Measurements from ENCODE around the gene MLIP. TPM values are rescaled to one million over a fixed set of nuclear protein-coding genes. Genes with fewer than 3 reads are reported as not detected.

MLIP gene
- total RNA-seq, 1 experiment from 2014 or later, result 0.59 TPM

- Histone ChIP-seq H2AFZ (ENCODE audit: low read depth, low read length, poor library complexity, severe bottlenecking) (no peak overlapping the region), H3K9me2 (ENCODE audit: insufficient read depth) (0 out of 2 replicates have a peak, but pooled peaks cover 5% of the 10 kb centered on the region), H4K20me1 (ENCODE audit: insufficient read depth) (no peaks in the 10 kb centered on the region), H3K79me2 (ENCODE audit: insufficient read depth, low read length) (no peaks in the 10 kb centered on the region), H3K4me1 (ENCODE audit: control insufficient read depth in 1 of 2, insufficient read depth in 2 of 2, low read length in 2 of 2) (peaks cover 0 to 3% of the 10 kb centered on the region in 2 experiments; a peak in 1 of 4 replicates), H3K4me3 (replicated peaks in 1 of 2; ENCODE audit: low read depth in 1 of 2, low read length in 2 of 2) (no peak overlapping the region), H3K27ac (ENCODE audit: low read depth, low read length) (no peak overlapping the region), H3K36me3 (ENCODE audit: control insufficient read depth in 1 of 2, insufficient read depth in 2 of 2, low read length in 2 of 2) (no peaks in the 10 kb centered on the region), H3K9ac (ENCODE audit: low read length) (no peak overlapping the region), H3K4me2 (ENCODE audit: low read length) (no peak overlapping the region; the same call in 1 of the 2 replicates), H3K27me3 (ENCODE audit: insufficient read depth, low read length) (no peaks in the 10 kb centered on the region), H3K9me3 (ENCODE audit: control insufficient read depth in 1 of 2, insufficient read depth in 1 of 2, low read depth in 1 of 2, low read length in 2 of 2) (no peaks in the 10 kb centered on the region)
- no peak for ATAC-seq
- POLR2A ChIA-PET, result no interaction called here
- no peak for TF ChIP-seq EZH2 (IDR thresholded peaks at IDR 0.05)
- no peak for TF ChIP-seq ZBTB33 (IDR thresholded peaks at IDR 0.05; ENCODE audit: extremely low read depth, insufficient replicate concordance, low read length)
- TF ChIP-seq POLR2AphosphoS5 (IDR thresholded peaks at IDR 0.05; ENCODE audit: low read depth, low read length), result no peak
- no peak for TF ChIP-seq EZH2phosphoT487 (IDR thresholded peaks at IDR 0.05; ENCODE audit: borderline replicate concordance)
- no peak for TF ChIP-seq REST (IDR thresholded peaks at IDR 0.05; ENCODE audit: low read depth)
- no peak for TF ChIP-seq SIN3A (IDR thresholded peaks at IDR 0.05; ENCODE audit: low read depth)
- TF ChIP-seq YY1 (IDR thresholded peaks at IDR 0.05; ENCODE audit: extremely low read depth, insufficient replicate concordance, low read depth, low read length), result no peak
- no peak for TF ChIP-seq RAD21 (IDR thresholded peaks at IDR 0.05; ENCODE audit: low read depth)
- no peak for TF ChIP-seq POLR2A (IDR thresholded peaks at IDR 0.05; ENCODE audit: borderline replicate concordance, extremely low read depth, insufficient read depth, insufficient read length)
- no peak for TF ChIP-seq CEBPB (IDR thresholded peaks at IDR 0.05; ENCODE audit: low read depth)
- TF ChIP-seq EGR1 (IDR thresholded peaks at IDR 0.05; ENCODE audit: low read depth), result no peak
- TF ChIP-seq SRF (IDR thresholded peaks at IDR 0.05; ENCODE audit: low read depth), result no peak
- TF ChIP-seq ELF1 (IDR thresholded peaks at IDR 0.05; ENCODE audit: borderline replicate concordance, low read depth), result no peak
- TF ChIP-seq CBX3 (IDR thresholded peaks at IDR 0.05; ENCODE audit: low read depth), result no peak
- TF ChIP-seq ZFX (IDR thresholded peaks at IDR 0.05), result no peak
- no peak for TF ChIP-seq FOSL1 (IDR thresholded peaks at IDR 0.05; ENCODE audit: low read depth)
- TF ChIP-seq ZNF274 (IDR thresholded peaks at IDR 0.05; ENCODE audit: low read depth, low read length), result no peak
- no peak for TF ChIP-seq CTCF (IDR thresholded peaks at IDR 0.05 in 2 of 3, conservative IDR thresholded peaks at IDR 0.05 in 1 of 3; ENCODE audit: borderline replicate concordance in 1 of 3, insufficient read depth in 1 of 3, low read depth in 2 of 3, low read length in 2 of 3)
- no peak for TF ChIP-seq TCF7L2 (IDR thresholded peaks at IDR 0.05; ENCODE audit: borderline replicate concordance, extremely low read depth, insufficient read depth, insufficient read length)
- TF ChIP-seq SP1 (IDR thresholded peaks at IDR 0.05; ENCODE audit: low read depth), result no peak
- BruUV-seq (replicated peaks), result no TSS peak
- no peak for DNase-seq (ENCODE audit: low read depth, low spot score)
- intact Hi-C loops (cut with micrococcal nuclease), result no loop called here
- CTCF ChIA-PET, result no interaction called here
- RAD21 ChIA-PET (ENCODE audit: low non-redundant PET in 1 of 2, low total read pairs in 2 of 2, uncharacterized antibody in 2 of 2, unreplicated experiment in 2 of 2), result no interaction called here
Measured at GRCh38 chr6:54173089-54173488, 61.8 kb downstream of the MLIP start.

Data from HCT116 (cell line).